ENCODE results near the gene C16orf96. TPM values are rescaled to one million over a fixed set of nuclear protein-coding genes. Genes with fewer than 3 reads are reported as not detected.

The C16orf96 gene
- total and polyA plus RNA-seq, 2 experiments from 2014 or later, result 0.37 to 2.2 TPM

DNA sequence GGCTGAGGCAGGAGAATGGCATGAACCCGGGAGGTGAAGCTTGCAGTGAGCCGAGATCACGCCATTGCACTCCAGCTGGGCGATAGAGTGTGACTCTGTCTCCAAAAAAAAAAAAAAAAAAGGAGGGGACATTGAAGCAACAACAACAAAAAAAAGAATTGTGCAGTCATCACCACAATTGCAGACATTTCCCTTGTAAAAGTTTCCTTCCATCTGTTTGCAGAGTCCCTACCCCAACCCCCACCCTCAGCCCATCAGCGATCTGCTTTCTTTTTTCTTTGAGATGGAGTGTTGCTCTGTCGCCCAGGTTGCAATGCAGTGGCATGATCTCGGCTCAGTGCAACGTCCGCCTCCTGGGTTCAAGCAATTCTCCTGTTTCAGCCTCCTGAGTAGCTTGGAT, 72.1 kb downstream of the C16orf96 start:
- no peak overlapping the region for H3K4me2 ChIP-seq
- H3K4me1 ChIP-seq (ENCODE audit: insufficient read depth), result 0 out of 2 replicates have a peak, but pooled peaks cover 7% of the 10 kb centered on the region
- peaks cover 16% of the 10 kb centered on the region for H4K20me1 ChIP-seq (replicated peaks; ENCODE audit: insufficient read depth)
- no peak for DNase-seq (ENCODE audit: low spot score)
- no peak overlapping the region for H2AFZ ChIP-seq
- ATAC-seq, result no peak
- H3K9me3 Mint-ChIP-seq, result no peaks in the 10 kb centered on the region
- H3K27me3 ChIP-seq (ENCODE audit: insufficient read depth), result no peaks in the 10 kb centered on the region
- H3K36me3 Mint-ChIP-seq (ENCODE audit: low read depth), result 0 out of 3 replicates have a peak, but pooled peaks cover 5% of the 10 kb centered on the region
- peaks cover 4% of the 10 kb centered on the region; the same call in 1 of the 2 replicates for H3K36me3 ChIP-seq (ENCODE audit: insufficient read depth)
- TF ChIP-seq POLR2AphosphoS5 (IDR thresholded peaks at IDR 0.05; ENCODE audit: low read depth) (no peak), ZNF331 (CRISPR knock-in tag; IDR thresholded peaks at IDR 0.05; ENCODE audit: low read depth) (no peak), EZH2phosphoT487 (IDR thresholded peaks at IDR 0.05; ENCODE audit: unreplicated experiment) (no peak), EZH2 (IDR thresholded peaks at IDR 0.05; ENCODE audit: low read depth, unreplicated experiment) (no peak), REST (IDR thresholded peaks at IDR 0.05; ENCODE audit: unreplicated experiment) (no peak)
- TF ChIP-seq, protein P1, sequence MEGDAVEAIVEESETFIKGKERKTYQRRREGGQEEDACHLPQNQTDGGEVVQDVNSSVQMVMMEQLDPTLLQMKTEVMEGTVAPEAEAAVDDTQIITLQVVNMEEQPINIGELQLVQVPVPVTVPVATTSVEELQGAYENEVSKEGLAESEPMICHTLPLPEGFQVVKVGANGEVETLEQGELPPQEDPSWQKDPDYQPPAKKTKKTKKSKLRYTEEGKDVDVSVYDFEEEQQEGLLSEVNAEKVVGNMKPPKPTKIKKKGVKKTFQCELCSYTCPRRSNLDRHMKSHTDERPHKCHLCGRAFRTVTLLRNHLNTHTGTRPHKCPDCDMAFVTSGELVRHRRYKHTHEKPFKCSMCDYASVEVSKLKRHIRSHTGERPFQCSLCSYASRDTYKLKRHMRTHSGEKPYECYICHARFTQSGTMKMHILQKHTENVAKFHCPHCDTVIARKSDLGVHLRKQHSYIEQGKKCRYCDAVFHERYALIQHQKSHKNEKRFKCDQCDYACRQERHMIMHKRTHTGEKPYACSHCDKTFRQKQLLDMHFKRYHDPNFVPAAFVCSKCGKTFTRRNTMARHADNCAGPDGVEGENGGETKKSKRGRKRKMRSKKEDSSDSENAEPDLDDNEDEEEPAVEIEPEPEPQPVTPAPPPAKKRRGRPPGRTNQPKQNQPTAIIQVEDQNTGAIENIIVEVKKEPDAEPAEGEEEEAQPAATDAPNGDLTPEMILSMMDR (conservative IDR thresholded peaks at IDR 0.05; ENCODE audit: low read depth in 2 of 2), result no peak
- TF ChIP-seq, protein P2, sequence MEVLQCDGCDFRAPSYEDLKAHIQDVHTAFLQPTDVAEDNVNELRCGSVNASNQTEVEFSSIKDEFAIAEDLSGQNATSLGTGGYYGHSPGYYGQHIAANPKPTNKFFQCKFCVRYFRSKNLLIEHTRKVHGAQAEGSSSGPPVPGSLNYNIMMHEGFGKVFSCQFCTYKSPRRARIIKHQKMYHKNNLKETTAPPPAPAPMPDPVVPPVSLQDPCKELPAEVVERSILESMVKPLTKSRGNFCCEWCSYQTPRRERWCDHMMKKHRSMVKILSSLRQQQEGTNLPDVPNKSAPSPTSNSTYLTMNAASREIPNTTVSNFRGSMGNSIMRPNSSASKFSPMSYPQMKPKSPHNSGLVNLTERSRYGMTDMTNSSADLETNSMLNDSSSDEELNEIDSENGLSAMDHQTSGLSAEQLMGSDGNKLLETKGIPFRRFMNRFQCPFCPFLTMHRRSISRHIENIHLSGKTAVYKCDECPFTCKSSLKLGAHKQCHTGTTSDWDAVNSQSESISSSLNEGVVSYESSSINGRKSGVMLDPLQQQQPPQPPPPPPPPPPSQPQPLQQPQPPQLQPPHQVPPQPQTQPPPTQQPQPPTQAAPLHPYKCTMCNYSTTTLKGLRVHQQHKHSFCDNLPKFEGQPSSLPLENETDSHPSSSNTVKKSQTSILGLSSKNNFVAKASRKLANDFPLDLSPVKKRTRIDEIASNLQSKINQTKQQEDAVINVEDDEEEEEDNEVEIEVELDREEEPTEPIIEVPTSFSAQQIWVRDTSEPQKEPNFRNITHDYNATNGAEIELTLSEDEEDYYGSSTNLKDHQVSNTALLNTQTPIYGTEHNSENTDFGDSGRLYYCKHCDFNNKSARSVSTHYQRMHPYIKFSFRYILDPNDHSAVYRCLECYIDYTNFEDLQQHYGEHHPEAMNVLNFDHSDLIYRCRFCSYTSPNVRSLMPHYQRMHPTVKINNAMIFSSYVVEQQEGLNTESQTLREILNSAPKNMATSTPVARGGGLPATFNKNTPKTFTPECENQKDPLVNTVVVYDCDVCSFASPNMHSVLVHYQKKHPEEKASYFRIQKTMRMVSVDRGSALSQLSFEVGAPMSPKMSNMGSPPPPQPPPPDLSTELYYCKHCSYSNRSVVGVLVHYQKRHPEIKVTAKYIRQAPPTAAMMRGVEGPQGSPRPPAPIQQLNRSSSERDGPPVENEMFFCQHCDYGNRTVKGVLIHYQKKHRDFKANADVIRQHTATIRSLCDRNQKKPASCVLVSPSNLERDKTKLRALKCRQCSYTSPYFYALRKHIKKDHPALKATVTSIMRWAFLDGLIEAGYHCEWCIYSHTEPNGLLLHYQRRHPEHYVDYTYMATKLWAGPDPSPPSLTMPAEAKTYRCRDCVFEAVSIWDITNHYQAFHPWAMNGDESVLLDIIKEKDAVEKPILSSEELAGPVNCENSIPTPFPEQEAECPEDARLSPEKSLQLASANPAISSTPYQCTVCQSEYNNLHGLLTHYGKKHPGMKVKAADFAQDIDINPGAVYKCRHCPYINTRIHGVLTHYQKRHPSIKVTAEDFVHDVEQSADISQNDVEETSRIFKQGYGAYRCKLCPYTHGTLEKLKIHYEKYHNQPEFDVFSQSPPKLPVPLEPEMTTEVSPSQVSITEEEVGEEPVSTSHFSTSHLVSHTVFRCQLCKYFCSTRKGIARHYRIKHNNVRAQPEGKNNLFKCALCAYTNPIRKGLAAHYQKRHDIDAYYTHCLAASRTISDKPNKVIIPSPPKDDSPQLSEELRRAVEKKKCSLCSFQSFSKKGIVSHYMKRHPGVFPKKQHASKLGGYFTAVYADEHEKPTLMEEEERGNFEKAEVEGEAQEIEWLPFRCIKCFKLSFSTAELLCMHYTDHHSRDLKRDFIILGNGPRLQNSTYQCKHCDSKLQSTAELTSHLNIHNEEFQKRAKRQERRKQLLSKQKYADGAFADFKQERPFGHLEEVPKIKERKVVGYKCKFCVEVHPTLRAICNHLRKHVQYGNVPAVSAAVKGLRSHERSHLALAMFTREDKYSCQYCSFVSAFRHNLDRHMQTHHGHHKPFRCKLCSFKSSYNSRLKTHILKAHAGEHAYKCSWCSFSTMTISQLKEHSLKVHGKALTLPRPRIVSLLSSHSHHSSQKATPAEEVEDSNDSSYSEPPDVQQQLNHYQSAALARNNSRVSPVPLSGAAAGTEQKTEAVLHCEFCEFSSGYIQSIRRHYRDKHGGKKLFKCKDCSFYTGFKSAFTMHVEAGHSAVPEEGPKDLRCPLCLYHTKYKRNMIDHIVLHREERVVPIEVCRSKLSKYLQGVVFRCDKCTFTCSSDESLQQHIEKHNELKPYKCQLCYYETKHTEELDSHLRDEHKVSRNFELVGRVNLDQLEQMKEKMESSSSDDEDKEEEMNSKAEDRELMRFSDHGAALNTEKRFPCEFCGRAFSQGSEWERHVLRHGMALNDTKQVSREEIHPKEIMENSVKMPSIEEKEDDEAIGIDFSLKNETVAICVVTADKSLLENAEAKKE (CRISPR knock-in tag; IDR thresholded peaks at IDR 0.05), result no peak
- no peak overlapping the region for H3K27ac ChIP-seq (ENCODE audit: low read depth)
- H3K79me2 ChIP-seq (replicated peaks; ENCODE audit: insufficient read depth), result peaks cover 81% of the 10 kb centered on the region
- no peaks in the 10 kb centered on the region for H3K9me2 ChIP-seq (ENCODE audit: insufficient read depth)
- H3K4me1 Mint-ChIP-seq, result peaks cover 20% of the 10 kb centered on the region
- no peak overlapping the region for H3K4me3 Mint-ChIP-seq
- H3K4me3 ChIP-seq, result no peak overlapping the region
- peaks cover 14% of the 10 kb centered on the region; the same call in 1 of the 2 replicates for H3F3A ChIP-seq (replicated peaks; ENCODE audit: low read depth)
- no peak overlapping the region for H3K27ac Mint-ChIP-seq
- H3K27me3 Mint-ChIP-seq (ENCODE audit: insufficient read depth, low read depth, poor library complexity), result peaks cover 18% of the 10 kb centered on the region

Data from GM23338 (cell line).